GM04503 (cell line): Measurements from ENCODE around the gene GKN2.
"Not testable (repeated sequence)": the region's sequence is repeated elsewhere in the genome, so short reads cannot be mapped to it uniquely, and the experiment has no call there.

Experiments used
- DNase-seq: peaks from one replicate; pipeline ENCODE4 v3.0.0-alpha.2; 2012; ENCODE audit warnings: low read depth

The GKN2 gene

GRCh38 chr2:68918497-68918896 lies 34.2 kb downstream of the GKN2 start:
- no peak for DNase-seq

GRCh38 chr2:68917034-68917718 lies 35.5 kb downstream of the GKN2 start:
- no peak for DNase-seq

- DNase-seq, result no peak
These were observed 36.5 kb downstream of the GKN2 start for GRCh38 chr2:68916226-68916625.

- DNase-seq, result no peak
These were observed 37.3 kb downstream of the GKN2 start for GRCh38 chr2:68915393-68915792.

- no peak for DNase-seq
These were observed 39.3 kb downstream of the GKN2 start for GRCh38 chr2:68913359-68913758.

GRCh38 chr2:68912732-68913131 lies 40.0 kb downstream of the GKN2 start:
- DNase-seq, result no peak

- no peak for DNase-seq
These were observed 40.6 kb downstream of the GKN2 start for GRCh38 chr2:68912111-68912510.

GRCh38 chr2:68911709-68912108 lies 41.0 kb downstream of the GKN2 start:
- no peak for DNase-seq

GRCh38 chr2:68911246-68911645 lies 41.4 kb downstream of the GKN2 start:
- DNase-seq, result no peak

GRCh38 chr2:68909793-68910674 lies 42.7 kb downstream of the GKN2 start:
- DNase-seq, result no peak

- DNase-seq, result no peak
These were observed 44.2 kb downstream of the GKN2 start for GRCh38 chr2:68908392-68908970.

GRCh38 chr2:68907920-68908253 lies 44.8 kb downstream of the GKN2 start:
- no peak for DNase-seq

GRCh38 chr2:68907232-68907919 lies 45.3 kb downstream of the GKN2 start:
- no peak for DNase-seq

GRCh38 chr2:68906716-68907115 lies 46.0 kb downstream of the GKN2 start:
- DNase-seq, result no peak

GRCh38 chr2:68905116-68905515 lies 47.6 kb downstream of the GKN2 start:
- DNase-seq, result no peak

GRCh38 chr2:68901561-68901960 lies 51.1 kb downstream of the GKN2 start:
- DNase-seq, result no peak

GRCh38 chr2:68901199-68901514 lies 51.5 kb downstream of the GKN2 start:
- no peak for DNase-seq

GRCh38 chr2:68900496-68901198 lies 52.0 kb downstream of the GKN2 start:
- DNase-seq, result no peak

- DNase-seq, result not testable (repeated sequence)
These were observed 56.7 kb downstream of the GKN2 start for GRCh38 chr2:68895981-68896380.
